H1 (cell line): ENCODE data around the gene TEDDM1. TPM values are rescaled to one million over a fixed set of nuclear protein-coding genes. Genes with fewer than 3 reads are reported as not detected.

Experiments used
- CBX8 ChIP-seq: fragments of 300-800, 300-1000 bp; sonication (generic); IDR thresholded peaks from 2 replicates; pipeline ENCODE4 v1.7.1; 2016; ENCODE audit warnings: low read depth, low read length, borderline replicate concordance
- CEBPB ChIP-seq: IDR thresholded peaks from 2 replicates; pipeline ENCODE4 v1.6.1; 2012; ENCODE audit warnings: low read depth, low read length
- NANOG ChIP-seq: IDR thresholded peaks from 2 replicates; pipeline ENCODE4 v1.6.1; 2011; ENCODE audit warnings: low read length, low read depth, mild to moderate bottlenecking, inconsistent platforms; ENCODE audit not compliant: insufficient read depth, poor library complexity, severe bottlenecking
- RAD21 ChIP-seq, 2 experiments: IDR thresholded peaks in 1 of 2; conservative IDR thresholded peaks in 1 of 2; 2 replicates each; pipeline ENCODE4 v1.6.1; 2011; ENCODE audit warnings: low read depth in 2 of 2, low read length in 2 of 2, improper control_type of control experiment in 1 of 2, inconsistent platforms in 1 of 2, mild to moderate bottlenecking in 1 of 2, moderate library complexity in 1 of 2
- SAP30 ChIP-seq: fragments of 300-600 bp; sonication (generic); IDR thresholded peaks from 2 replicates; pipeline ENCODE4 v1.7.1; 2012; ENCODE audit warnings: low read length, moderate library complexity, mild to moderate bottlenecking, inconsistent platforms; ENCODE audit not compliant: insufficient read depth, insufficient replicate concordance
- SIRT6 ChIP-seq: IDR thresholded peaks from one replicate; pipeline ENCODE4 v1.7.1; 2012; ENCODE audit warnings: low read length, inconsistent platforms
- SP1 ChIP-seq: IDR thresholded peaks from 2 replicates; pipeline ENCODE4 v1.6.1; 2011; ENCODE audit warnings: low read depth, low read length
- SRF ChIP-seq: IDR thresholded peaks from 2 replicates; pipeline ENCODE4 v1.6.1; 2011; ENCODE audit warnings: mild to moderate bottlenecking, low read depth, low read length, moderate library complexity
- polyA plus RNA-seq, 7 experiments: library from polyadenylated mRNA; depleted of rRNA in 3 of 7; stranded (reverse) in 5 of 7; unstranded in 2 of 7; fragments of >200 nt in 5 of 7; fragments of 200-250 nt in 2 of 7; gene quantifications; 1 replicate in 5 of 7; 2 replicates in 1 of 7; 4 replicates in 1 of 7; pipeline versions ENCODE4 v1.2.1 to v1.2.3, GENCODE V29; 2011 to 2013; ENCODE audit warnings: missing spikeins in 2 of 7, mixed read lengths in 2 of 7
- total RNA-seq: library from RNA; stranded (reverse); fragmentation: NEBNext Ultra II Directional; extraction: Animal tissue kit (Norgen Biotek cat#: 25700); gene quantifications from 2 replicates; pipeline ENCODE4 v1.2.1, GENCODE V29; 2021
- TF ChIP-seq, protein P1 (sequence below): fragments of 300-600 bp; sonication (generic); IDR thresholded peaks from 2 replicates; pipeline ENCODE4 v1.7.1; 2012; ENCODE audit warnings: low read length, moderate library complexity, mild to moderate bottlenecking, inconsistent platforms; ENCODE audit not compliant: insufficient replicate concordance
- TF ChIP-seq, protein P2 (sequence below): IDR thresholded peaks from 2 replicates; pipeline ENCODE4 v1.6.1; 2011; ENCODE audit warnings: low read length, improper control_type of control experiment

TEDDM1 gene
- total and polyA plus RNA-seq, 2 of the 8 experiments (the other 6 are each of a cell fraction or from before 2014, with no cell fraction given): not detected

DNA sequence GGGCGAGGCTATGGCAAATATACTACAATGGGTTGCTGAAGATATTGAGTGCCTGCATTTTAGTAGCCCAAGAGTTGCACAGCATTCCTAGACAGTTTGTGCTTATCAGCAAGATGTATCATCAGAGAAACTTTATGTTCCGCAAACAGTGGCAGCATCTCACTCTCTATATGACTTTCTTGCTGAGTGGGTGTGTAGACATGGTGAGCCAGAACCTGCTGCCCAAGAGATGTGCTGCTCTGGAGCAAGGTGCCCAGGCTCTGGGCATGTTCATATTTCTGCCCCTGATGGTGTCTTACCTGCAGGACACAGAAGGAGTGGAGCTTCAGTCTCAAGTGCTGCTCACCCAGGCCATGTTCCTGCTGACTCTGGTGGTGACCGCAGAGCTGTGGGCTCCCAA, 41.3 kb upstream of the TEDDM1 start (continued):
- TF ChIP-seq, protein P1, sequence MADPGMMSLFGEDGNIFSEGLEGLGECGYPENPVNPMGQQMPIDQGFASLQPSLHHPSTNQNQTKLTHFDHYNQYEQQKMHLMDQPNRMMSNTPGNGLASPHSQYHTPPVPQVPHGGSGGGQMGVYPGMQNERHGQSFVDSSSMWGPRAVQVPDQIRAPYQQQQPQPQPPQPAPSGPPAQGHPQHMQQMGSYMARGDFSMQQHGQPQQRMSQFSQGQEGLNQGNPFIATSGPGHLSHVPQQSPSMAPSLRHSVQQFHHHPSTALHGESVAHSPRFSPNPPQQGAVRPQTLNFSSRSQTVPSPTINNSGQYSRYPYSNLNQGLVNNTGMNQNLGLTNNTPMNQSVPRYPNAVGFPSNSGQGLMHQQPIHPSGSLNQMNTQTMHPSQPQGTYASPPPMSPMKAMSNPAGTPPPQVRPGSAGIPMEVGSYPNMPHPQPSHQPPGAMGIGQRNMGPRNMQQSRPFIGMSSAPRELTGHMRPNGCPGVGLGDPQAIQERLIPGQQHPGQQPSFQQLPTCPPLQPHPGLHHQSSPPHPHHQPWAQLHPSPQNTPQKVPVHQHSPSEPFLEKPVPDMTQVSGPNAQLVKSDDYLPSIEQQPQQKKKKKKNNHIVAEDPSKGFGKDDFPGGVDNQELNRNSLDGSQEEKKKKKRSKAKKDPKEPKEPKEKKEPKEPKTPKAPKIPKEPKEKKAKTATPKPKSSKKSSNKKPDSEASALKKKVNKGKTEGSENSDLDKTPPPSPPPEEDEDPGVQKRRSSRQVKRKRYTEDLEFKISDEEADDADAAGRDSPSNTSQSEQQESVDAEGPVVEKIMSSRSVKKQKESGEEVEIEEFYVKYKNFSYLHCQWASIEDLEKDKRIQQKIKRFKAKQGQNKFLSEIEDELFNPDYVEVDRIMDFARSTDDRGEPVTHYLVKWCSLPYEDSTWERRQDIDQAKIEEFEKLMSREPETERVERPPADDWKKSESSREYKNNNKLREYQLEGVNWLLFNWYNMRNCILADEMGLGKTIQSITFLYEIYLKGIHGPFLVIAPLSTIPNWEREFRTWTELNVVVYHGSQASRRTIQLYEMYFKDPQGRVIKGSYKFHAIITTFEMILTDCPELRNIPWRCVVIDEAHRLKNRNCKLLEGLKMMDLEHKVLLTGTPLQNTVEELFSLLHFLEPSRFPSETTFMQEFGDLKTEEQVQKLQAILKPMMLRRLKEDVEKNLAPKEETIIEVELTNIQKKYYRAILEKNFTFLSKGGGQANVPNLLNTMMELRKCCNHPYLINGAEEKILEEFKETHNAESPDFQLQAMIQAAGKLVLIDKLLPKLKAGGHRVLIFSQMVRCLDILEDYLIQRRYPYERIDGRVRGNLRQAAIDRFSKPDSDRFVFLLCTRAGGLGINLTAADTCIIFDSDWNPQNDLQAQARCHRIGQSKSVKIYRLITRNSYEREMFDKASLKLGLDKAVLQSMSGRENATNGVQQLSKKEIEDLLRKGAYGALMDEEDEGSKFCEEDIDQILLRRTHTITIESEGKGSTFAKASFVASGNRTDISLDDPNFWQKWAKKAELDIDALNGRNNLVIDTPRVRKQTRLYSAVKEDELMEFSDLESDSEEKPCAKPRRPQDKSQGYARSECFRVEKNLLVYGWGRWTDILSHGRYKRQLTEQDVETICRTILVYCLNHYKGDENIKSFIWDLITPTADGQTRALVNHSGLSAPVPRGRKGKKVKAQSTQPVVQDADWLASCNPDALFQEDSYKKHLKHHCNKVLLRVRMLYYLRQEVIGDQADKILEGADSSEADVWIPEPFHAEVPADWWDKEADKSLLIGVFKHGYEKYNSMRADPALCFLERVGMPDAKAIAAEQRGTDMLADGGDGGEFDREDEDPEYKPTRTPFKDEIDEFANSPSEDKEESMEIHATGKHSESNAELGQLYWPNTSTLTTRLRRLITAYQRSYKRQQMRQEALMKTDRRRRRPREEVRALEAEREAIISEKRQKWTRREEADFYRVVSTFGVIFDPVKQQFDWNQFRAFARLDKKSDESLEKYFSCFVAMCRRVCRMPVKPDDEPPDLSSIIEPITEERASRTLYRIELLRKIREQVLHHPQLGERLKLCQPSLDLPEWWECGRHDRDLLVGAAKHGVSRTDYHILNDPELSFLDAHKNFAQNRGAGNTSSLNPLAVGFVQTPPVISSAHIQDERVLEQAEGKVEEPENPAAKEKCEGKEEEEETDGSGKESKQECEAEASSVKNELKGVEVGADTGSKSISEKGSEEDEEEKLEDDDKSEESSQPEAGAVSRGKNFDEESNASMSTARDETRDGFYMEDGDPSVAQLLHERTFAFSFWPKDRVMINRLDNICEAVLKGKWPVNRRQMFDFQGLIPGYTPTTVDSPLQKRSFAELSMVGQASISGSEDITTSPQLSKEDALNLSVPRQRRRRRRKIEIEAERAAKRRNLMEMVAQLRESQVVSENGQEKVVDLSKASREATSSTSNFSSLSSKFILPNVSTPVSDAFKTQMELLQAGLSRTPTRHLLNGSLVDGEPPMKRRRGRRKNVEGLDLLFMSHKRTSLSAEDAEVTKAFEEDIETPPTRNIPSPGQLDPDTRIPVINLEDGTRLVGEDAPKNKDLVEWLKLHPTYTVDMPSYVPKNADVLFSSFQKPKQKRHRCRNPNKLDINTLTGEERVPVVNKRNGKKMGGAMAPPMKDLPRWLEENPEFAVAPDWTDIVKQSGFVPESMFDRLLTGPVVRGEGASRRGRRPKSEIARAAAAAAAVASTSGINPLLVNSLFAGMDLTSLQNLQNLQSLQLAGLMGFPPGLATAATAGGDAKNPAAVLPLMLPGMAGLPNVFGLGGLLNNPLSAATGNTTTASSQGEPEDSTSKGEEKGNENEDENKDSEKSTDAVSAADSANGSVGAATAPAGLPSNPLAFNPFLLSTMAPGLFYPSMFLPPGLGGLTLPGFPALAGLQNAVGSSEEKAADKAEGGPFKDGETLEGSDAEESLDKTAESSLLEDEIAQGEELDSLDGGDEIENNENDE: no peak
- TF ChIP-seq SAP30: no peak
- TF ChIP-seq NANOG: no peak
- TF ChIP-seq CEBPB: no peak
- TF ChIP-seq, protein P2, sequence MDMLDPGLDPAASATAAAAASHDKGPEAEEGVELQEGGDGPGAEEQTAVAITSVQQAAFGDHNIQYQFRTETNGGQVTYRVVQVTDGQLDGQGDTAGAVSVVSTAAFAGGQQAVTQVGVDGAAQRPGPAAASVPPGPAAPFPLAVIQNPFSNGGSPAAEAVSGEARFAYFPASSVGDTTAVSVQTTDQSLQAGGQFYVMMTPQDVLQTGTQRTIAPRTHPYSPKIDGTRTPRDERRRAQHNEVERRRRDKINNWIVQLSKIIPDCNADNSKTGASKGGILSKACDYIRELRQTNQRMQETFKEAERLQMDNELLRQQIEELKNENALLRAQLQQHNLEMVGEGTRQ: no peak
- TF ChIP-seq RAD21 (IDR thresholded peaks at IDR 0.05 in 1 of 2, conservative IDR thresholded peaks at IDR 0.05 in 1 of 2; ENCODE audit: low read depth in 2 of 2, low read length in 2 of 2): no peak
- TF ChIP-seq SIRT6: no peak
- TF ChIP-seq SRF: no peak
- no peak for TF ChIP-seq CBX8
- no peak for TF ChIP-seq SP1
